Thoracic aorta endothelial cell (primary cell): Measurements from ENCODE around the gene LRR1. TPM values are rescaled to one million over a fixed set of nuclear protein-coding genes. Genes with fewer than 3 reads are reported as not detected.

Experiments
- small RNA-seq: library from RNA; depleted of rRNA; stranded (forward); fragments of <200 nt; gene quantifications from one replicate; pipeline ENCODE3, GENCODE V24; 2012
- total RNA-seq: library from RNA; depleted of rRNA; stranded (reverse); fragments of >200 nt; gene quantifications from 2 replicates; pipeline ENCODE4 v1.2.3, GENCODE V29; 2012

Gene LRR1
- total RNA-seq: 38.3 and 41.9 TPM in 2 replicates

GRCh38 chr14:49598485-49599300, at the start of gene LRR1:
Gene LRR1, plus strand, starts transcription at chr14:49598940. Its CDS starts 81 bp downstream, at chr14:49599021.

GRCh38 chr14:49585803-49586672, 12.7 kb upstream of the LRR1 start, which contains the start of gene RPS29:
Gene RPS29, minus strand, starts transcription at chr14:49586380. Its CDS starts 34 bp downstream, at chr14:49586346.

GRCh38 chr14:49620182-49621113, 21.7 kb downstream of the LRR1 start, which contains the start of the genes MGAT2 and RPL36AL:
Gene MGAT2, plus strand, starts transcription at chr14:49620799. Its CDS starts 470 bp downstream, at chr14:49621269.
Gene RPL36AL, minus strand, starts transcription at chr14:49620626. Its CDS starts 1,522 bp downstream, at chr14:49619104.

GRCh38 chr14:49634547-49635334, 36.0 kb downstream of the LRR1 start, which contains the start of gene DNAAF2:
Gene DNAAF2, minus strand, starts transcription at chr14:49635244. Its CDS starts 95 bp downstream, at chr14:49635149.

Small RNAs within 50 kb of the gene (small RNA-seq; reads per million reads assigned to genes)
- gene AL139099.3 (not detected), gene AL139099.4 (not detected), gene RF00019 (not detected), gene RNA5SP384 (not detected)

Other genes with a start within 250 kb of the LRR1 start
- gene RPS29, start 12.6 kb upstream of the LRR1 start, total RNA-seq: 3,755 and 4,418 TPM in 2 replicates
- gene RPL36AL, start 21.7 kb downstream of the LRR1 start, total RNA-seq: 201 and 231 TPM in 2 replicates
- 120 and 126 TPM in 2 replicates for gene MGAT2, start 21.9 kb downstream of the LRR1 start, total RNA-seq
- gene DNAAF2, start 36.3 kb downstream of the LRR1 start, total RNA-seq: 11.3 and 11.7 TPM in 2 replicates
- 30.1 and 36.5 TPM in 2 replicates for gene POLE2, start 89.3 kb downstream of the LRR1 start, total RNA-seq
- 2.0 and 2.4 TPM in 2 replicates for gene KLHDC1, start 94.2 kb downstream of the LRR1 start, total RNA-seq
- 42.1 and 43.0 TPM in 2 replicates for gene KLHDC2, start 169.2 kb downstream of the LRR1 start, total RNA-seq